Endothelial cell of umbilical vein (primary cell): Measurements from ENCODE around the gene GALNT4. TPM values are rescaled to one million over a fixed set of nuclear protein-coding genes. Genes with fewer than 3 reads are reported as not detected.

Experiments used
- BruUV-seq: library from RNA; stranded (reverse); fragments of 400-500 nt; replicated peaks from 2 replicates; lab custom pipeline; 2021; lab: Mats Ljungman, UMichigan
- CTCF ChIA-PET: fragments of 300-600, 350-600 bp; sonication (Branson Sonifier 250); formaldehyde crosslinking; loops from one replicate; lab custom pipeline; 2021; ENCODE audit warnings: antibody characterized with exemption, inconsistent platforms; lab: Charles Lee
- POLR2A ChIA-PET: fragments of 300-600, 350-600 bp; sonication (Branson Sonifier 250); formaldehyde crosslinking; loops from one replicate; lab custom pipeline; 2021; ENCODE audit warnings: antibody characterized with exemption, inconsistent platforms; lab: Charles Lee
- DNase-seq: peaks from one replicate; pipeline ENCODE4 v3.0.0-alpha.2; 2011; ENCODE audit warnings: low read depth, low spot score
- FAIRE-seq: peaks from 2 replicates; lab custom pipeline; 2011; peaks lifted over from hg19 to GRCh38; lab: Jason Lieb, UNC
- H2AFZ ChIP-seq: 2 replicates; pipeline ENCODE4 v1.6.0; 2012; ENCODE audit warnings: low read depth, low read length, control low read depth, inconsistent platforms
- H3K27ac ChIP-seq: 2 replicates; pipeline ENCODE4 v1.5.1; 2011; ENCODE audit warnings: low read depth, mild to moderate bottlenecking, control low read depth, low read length, moderate library complexity; ENCODE audit not compliant: insufficient read depth
- H3K27me3 ChIP-seq, 2 experiments: 2 replicates each; pipeline versions ENCODE4 v1.6.0 to v1.6.1; 2011; ENCODE audit warnings: low read length in 2 of 2, mixed read lengths in 1 of 2; ENCODE audit not compliant: control insufficient read depth in 2 of 2, insufficient read depth in 2 of 2
- H3K36me3 ChIP-seq, 2 experiments: 2 replicates in 1 of 2; 3 replicates in 1 of 2; pipeline ENCODE4 v1.5.1; 2011; ENCODE audit warnings: low read length in 2 of 2, mild to moderate bottlenecking in 1 of 2, moderate library complexity in 1 of 2; ENCODE audit not compliant: control insufficient read depth in 2 of 2, insufficient read depth in 2 of 2; ENCODE audit errors: extremely low read depth in 1 of 2
- H3K4me1 ChIP-seq: 3 replicates; pipeline ENCODE4 v1.5.1; 2011; ENCODE audit warnings: mild to moderate bottlenecking, low read length; ENCODE audit not compliant: control insufficient read depth, insufficient read depth; ENCODE audit errors: extremely low read depth
- H3K4me2 ChIP-seq: 2 replicates; pipeline ENCODE4 v1.6.1; 2011; ENCODE audit warnings: low read length, control low read depth, mixed read lengths; ENCODE audit not compliant: insufficient read depth
- H3K4me3 ChIP-seq, 3 experiments: fragments of 200-600 bp in 1 of 3; sonication (generic), shearing (Covaris generic) in 1 of 3; replicated peaks in 1 of 3; 2 replicates each; pipeline ENCODE4 v1.5.1; 2011 to 2016; ENCODE audit warnings: control low read depth in 3 of 3, low read length in 3 of 3, mild to moderate bottlenecking in 2 of 3, inconsistent platforms in 1 of 3, low read depth in 1 of 3, moderate library complexity in 1 of 3; ENCODE audit not compliant: insufficient read depth in 1 of 3
- H3K79me2 ChIP-seq: 2 replicates; pipeline ENCODE4 v1.6.0; 2012; ENCODE audit warnings: low read length, inconsistent platforms; ENCODE audit not compliant: control insufficient read depth, insufficient read depth
- H3K9ac ChIP-seq: replicated peaks from 2 replicates; pipeline ENCODE3; 2011; ENCODE audit warnings: low read length, control low read depth; ENCODE audit not compliant: insufficient read depth; ENCODE audit errors: extremely low read depth
- H3K9me1 ChIP-seq: replicated peaks from 3 replicates; pipeline ENCODE4 v1.6.0; 2011; ENCODE audit warnings: mild to moderate bottlenecking, low read length; ENCODE audit not compliant: control insufficient read depth, insufficient read depth; ENCODE audit errors: extremely low read depth
- H3K9me3 ChIP-seq: replicated peaks from 2 replicates; pipeline ENCODE4 v1.5.1; 2012; ENCODE audit warnings: low read length, inconsistent platforms; ENCODE audit not compliant: control insufficient read depth, insufficient read depth
- H4K20me1 ChIP-seq: replicated peaks from 2 replicates; pipeline ENCODE3; 2011; ENCODE audit warnings: mild to moderate bottlenecking, low read length; ENCODE audit not compliant: control insufficient read depth, insufficient read depth; ENCODE audit errors: extremely low read depth
- CTCF ChIP-seq, 2 donors: IDR thresholded peaks; 1 replicate in 1 of 2; 2 replicates in 1 of 2; pipeline ENCODE4 v1.5.1; 2011; ENCODE audit warnings: low read length in 2 of 2, mild to moderate bottlenecking in 2 of 2, moderate library complexity in 2 of 2, control low read depth in 1 of 2, inconsistent platforms in 1 of 2, low read depth in 1 of 2; ENCODE audit not compliant: insufficient read depth in 1 of 2; ENCODE audit errors: extremely low read depth in 1 of 2
- FOS ChIP-seq: IDR thresholded peaks from 2 replicates; pipeline ENCODE4 v1.6.1; 2011; ENCODE audit warnings: mild to moderate bottlenecking, low read length, moderate library complexity, borderline replicate concordance; ENCODE audit not compliant: insufficient read depth
- GATA2 ChIP-seq: IDR thresholded peaks from 2 replicates; pipeline ENCODE4 v1.7.0; 2011; ENCODE audit warnings: low read depth, mild to moderate bottlenecking, moderate library complexity, mixed read lengths, low read length; ENCODE audit not compliant: insufficient read length, insufficient read depth
- JUN ChIP-seq: IDR thresholded peaks from 2 replicates; pipeline ENCODE4 v1.6.1; 2011; ENCODE audit warnings: borderline replicate concordance, low read depth; ENCODE audit not compliant: insufficient read length, insufficient read depth
- MAX ChIP-seq: IDR thresholded peaks from 2 replicates; pipeline ENCODE4 v1.6.1; 2011; ENCODE audit not compliant: insufficient read depth, insufficient read length
- MYC ChIP-seq: IDR thresholded peaks from one replicate; pipeline ENCODE4 v1.6.1; 2011; ENCODE audit warnings: mild to moderate bottlenecking, low read depth, low read length
- POLR2A ChIP-seq: IDR thresholded peaks from 2 replicates; pipeline ENCODE4 v1.6.1; 2012; ENCODE audit warnings: low read depth, mild to moderate bottlenecking, control low read depth, low read length
- POLR2AphosphoS5 ChIP-seq: IDR thresholded peaks from 2 replicates; pipeline ENCODE4 v1.6.1; 2012; ENCODE audit warnings: low read depth, mild to moderate bottlenecking, control low read depth, low read length, moderate library complexity; ENCODE audit not compliant: insufficient read depth
- dilution Hi-C: fragments of 300-500 bp; cut with MboI; formaldehyde crosslinking; loops from one replicate; pipeline ENCODE4 v1.15.0; 2019; ENCODE audit warnings: low sequenced_read_pairs; ENCODE audit not compliant: extremely low pct_ligation_motif_present
- intact Hi-C: fragments of 100-400 bp; cut with micrococcal nuclease; formaldehyde crosslinking; loops from one replicate; pipeline ENCODE4 v1.10.0; 2022
- polyA plus RNA-seq, 4 experiments: library from polyadenylated mRNA; depleted of rRNA in 3 of 4; stranded (reverse) in 3 of 4; unstranded in 1 of 4; fragments of >200 nt; gene quantifications; 2 replicates each; pipeline versions ENCODE4 v1.2.1 to v1.2.3, GENCODE V29; 2011 to 2012; ENCODE audit warnings: missing spikeins in 1 of 4
- total RNA-seq: library from RNA; stranded (reverse); gene quantifications from 2 replicates; pipeline ENCODE4 v1.2.3, GENCODE V29; 2021

The GALNT4 gene
- total and polyA plus RNA-seq, 2 donors (not counting 3 experiments of a cell fraction or from before 2014, with no cell fraction given) = 2.0 to 9.8 TPM

- H3K27ac ChIP-seq = no peak overlapping the region
- H3K4me2 ChIP-seq = no peak overlapping the region
- no peak overlapping the region for H2AFZ ChIP-seq
- H3K9me3 ChIP-seq = no peaks in the 10 kb centered on the region
- DNase-seq (no peak), FAIRE-seq (no peak)
- TF ChIP-seq POLR2A (no peak), POLR2AphosphoS5 (no peak)
- no peak overlapping the region for H3K9ac ChIP-seq
- H3K4me3 ChIP-seq = no peak overlapping the region
- H3K9me1 ChIP-seq = no peaks in the 10 kb centered on the region
- ChIA-PET POLR2A (no interaction called here), CTCF (no interaction called here)
- no peaks in the 10 kb centered on the region for H3K36me3 ChIP-seq
- dilution Hi-C loops = no loop called here
- H3K79me2 ChIP-seq = peaks cover 9% of the 10 kb centered on the region
- no peaks in the 10 kb centered on the region for H3K27me3 ChIP-seq
- H3K4me1 ChIP-seq = no peaks in the 10 kb centered on the region
- H4K20me1 ChIP-seq = no peaks in the 10 kb centered on the region
- no TSS peak for BruUV-seq
- intact Hi-C loops = no loop called here
Observed at GRCh38 chr12:89514751-89515150, 9.8 kb downstream of the GALNT4 start.

GRCh38 chr12:89513544-89513943, 11.1 kb downstream of the GALNT4 start:
- Histone ChIP-seq H3K4me3 (no peak overlapping the region), H3K9ac (no peak overlapping the region), H3K4me1 (no peaks in the 10 kb centered on the region), H4K20me1 (no peaks in the 10 kb centered on the region), H3K27me3 (no peaks in the 10 kb centered on the region), H3K27ac (no peak overlapping the region), H3K36me3 (no peaks in the 10 kb centered on the region), H2AFZ (no peak overlapping the region), H3K79me2 (peaks cover 4% of the 10 kb centered on the region), H3K9me3 (no peaks in the 10 kb centered on the region), H3K9me1 (no peaks in the 10 kb centered on the region), H3K4me2 (no peak overlapping the region)
- POLR2A ChIA-PET = no interaction called here
- DNase-seq (no peak), FAIRE-seq (no peak)
- intact Hi-C loops = no loop called here
- TF ChIP-seq MYC (no peak), CTCF (IDR thresholded peaks at IDR 0.05; ENCODE audit: extremely low read depth in 1 of 2, insufficient read depth in 1 of 2, low read depth in 1 of 2, low read length in 2 of 2) (no peak), POLR2A (no peak), GATA2 (no peak), POLR2AphosphoS5 (no peak), JUN (no peak), FOS (no peak), MAX (no peak)
- no TSS peak for BruUV-seq
- CTCF ChIA-PET = interaction anchor here (1.3 to 1.6 kb wide), 4 partner anchors 8 to 1431 kb away, joined by 4 to 8 read pairs (median 5); no protein-coding TSS in a partner anchor
- dilution Hi-C loops = no loop called here
